Fibroblast of lung (primary cell): ENCODE data around the gene SUGCT.

Experiments used
- EZH2 ChIP-seq: IDR thresholded peaks from 2 replicates; pipeline ENCODE4 v1.5.1; 2012; ENCODE audit warnings: low read length, control low read depth, mild to moderate bottlenecking; ENCODE audit errors: missing control alignments
- TF ChIP-seq, protein P1 (sequence below), 2 donors: IDR thresholded peaks in 1 of 2; conservative IDR thresholded peaks in 1 of 2; 1 replicate in 1 of 2; 2 replicates in 1 of 2; pipeline ENCODE4 v1.5.1; 2011 to 2012; ENCODE audit warnings: low read length in 2 of 2, control low read depth in 1 of 2, inconsistent platforms in 1 of 2, low read depth in 1 of 2, mild to moderate bottlenecking in 1 of 2

DNA sequence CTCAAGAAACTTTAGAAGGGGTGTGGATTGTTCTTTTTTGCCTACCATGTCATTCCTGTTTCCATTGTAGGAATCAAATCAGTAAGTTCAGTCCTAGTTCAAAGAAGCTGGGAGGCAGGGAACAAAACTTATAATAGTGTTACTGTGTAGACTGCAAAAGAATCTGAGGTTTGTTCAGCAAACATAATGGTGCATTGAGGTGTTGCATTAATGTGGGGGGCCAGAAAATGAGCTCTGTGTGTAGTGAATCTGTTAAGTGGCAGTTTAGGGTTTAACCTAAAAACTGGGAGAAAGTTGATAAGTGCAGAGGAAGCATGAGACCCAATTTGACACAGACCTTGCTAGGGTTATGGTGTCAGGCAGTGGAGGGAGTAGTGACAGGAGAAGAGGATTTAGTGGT, 197.7 kb downstream of the SUGCT start:
- TF ChIP-seq, protein P1, sequence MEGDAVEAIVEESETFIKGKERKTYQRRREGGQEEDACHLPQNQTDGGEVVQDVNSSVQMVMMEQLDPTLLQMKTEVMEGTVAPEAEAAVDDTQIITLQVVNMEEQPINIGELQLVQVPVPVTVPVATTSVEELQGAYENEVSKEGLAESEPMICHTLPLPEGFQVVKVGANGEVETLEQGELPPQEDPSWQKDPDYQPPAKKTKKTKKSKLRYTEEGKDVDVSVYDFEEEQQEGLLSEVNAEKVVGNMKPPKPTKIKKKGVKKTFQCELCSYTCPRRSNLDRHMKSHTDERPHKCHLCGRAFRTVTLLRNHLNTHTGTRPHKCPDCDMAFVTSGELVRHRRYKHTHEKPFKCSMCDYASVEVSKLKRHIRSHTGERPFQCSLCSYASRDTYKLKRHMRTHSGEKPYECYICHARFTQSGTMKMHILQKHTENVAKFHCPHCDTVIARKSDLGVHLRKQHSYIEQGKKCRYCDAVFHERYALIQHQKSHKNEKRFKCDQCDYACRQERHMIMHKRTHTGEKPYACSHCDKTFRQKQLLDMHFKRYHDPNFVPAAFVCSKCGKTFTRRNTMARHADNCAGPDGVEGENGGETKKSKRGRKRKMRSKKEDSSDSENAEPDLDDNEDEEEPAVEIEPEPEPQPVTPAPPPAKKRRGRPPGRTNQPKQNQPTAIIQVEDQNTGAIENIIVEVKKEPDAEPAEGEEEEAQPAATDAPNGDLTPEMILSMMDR (conservative IDR thresholded peaks at IDR 0.05 in 1 of 2, IDR thresholded peaks at IDR 0.05 in 1 of 2; ENCODE audit: low read depth in 1 of 2, low read length in 2 of 2), result no peak
- no peak for TF ChIP-seq EZH2
